AG04450 (cell line): ENCODE data around the gene UBR2. TPM values are rescaled to one million over a fixed set of nuclear protein-coding genes. Genes with fewer than 3 reads are reported as not detected.

Experiments used
- CTCF ChIA-PET: fragments of 300-600, 350-600 bp; formaldehyde crosslinking; extraction: SDS; loops from one replicate; lab custom pipeline; 2022; ENCODE audit warnings: antibody characterized with exemption, inconsistent platforms; lab: Charles Lee
- POLR2A ChIA-PET: fragments of 350-600 bp; formaldehyde crosslinking; extraction: SDS; loops from one replicate; lab custom pipeline; 2021; ENCODE audit warnings: antibody characterized with exemption, inconsistent platforms; lab: Yijun Ruan, JAX
- DNase-seq: peaks from one replicate; pipeline ENCODE4 v3.0.0-alpha.2; 2011; ENCODE audit warnings: low read depth, low spot score
- H3K27ac ChIP-seq: one replicate; pipeline ENCODE4 v1.5.1; 2012; ENCODE audit warnings: low read depth, low read length, control low read depth
- H3K27me3 ChIP-seq: one replicate; pipeline ENCODE4 v1.6.0; 2012; ENCODE audit warnings: low read length; ENCODE audit not compliant: control insufficient read depth, insufficient read depth
- H3K4me3 ChIP-seq: 2 replicates; pipeline ENCODE4 v1.5.1; 2011; ENCODE audit warnings: mild to moderate bottlenecking, low read depth, low read length, control low read depth
- H3K9me3 ChIP-seq: 2 replicates; pipeline ENCODE4 v1.5.1; 2012; ENCODE audit warnings: low read length; ENCODE audit not compliant: control insufficient read depth, insufficient read depth
- polyA plus RNA-seq: library from polyadenylated mRNA; depleted of rRNA; stranded (reverse); fragments of >200 nt; gene quantifications from 2 replicates; pipeline ENCODE4 v1.2.3, GENCODE V29; 2011
- TF ChIP-seq, protein P1 (sequence below): IDR thresholded peaks from 2 replicates; pipeline ENCODE4 v1.5.1; 2011; ENCODE audit warnings: low read depth, low read length, control low read depth, inconsistent platforms

UBR2 gene
- polyA plus RNA-seq, 1 experiment: 25.3 TPM

DNA sequence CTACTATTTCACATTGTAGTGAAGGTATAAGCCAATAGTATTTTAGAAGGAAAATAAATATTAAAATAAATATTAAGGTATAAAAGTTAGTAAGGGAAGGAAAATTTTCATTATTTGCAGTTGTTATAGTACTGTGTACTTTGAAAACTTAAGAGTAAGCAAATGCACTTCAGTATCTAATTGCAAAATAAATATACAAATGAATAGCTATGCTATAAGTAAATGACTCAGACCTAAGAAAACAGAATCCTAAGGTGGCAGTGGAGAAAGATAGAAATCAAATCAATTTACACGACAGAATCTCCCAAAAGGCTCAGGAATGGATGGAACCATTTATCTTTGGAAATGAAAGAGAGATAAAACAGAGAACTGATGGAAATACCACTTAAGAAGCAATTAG lies 24.7 kb upstream of the UBR2 start:
- Histone ChIP-seq H3K4me3 (no peak overlapping the region), H3K27ac (no peak overlapping the region), H3K9me3 (no peaks in the 10 kb centered on the region), H3K27me3 (no peaks in the 10 kb centered on the region)
- no peak for DNase-seq
- ChIA-PET CTCF (interaction anchor here (4.6 kb wide), 1 partner anchor 8 kb away, joined by 70 read pairs; no protein-coding TSS in a partner anchor), POLR2A (no interaction called here)
- TF ChIP-seq, protein P1, sequence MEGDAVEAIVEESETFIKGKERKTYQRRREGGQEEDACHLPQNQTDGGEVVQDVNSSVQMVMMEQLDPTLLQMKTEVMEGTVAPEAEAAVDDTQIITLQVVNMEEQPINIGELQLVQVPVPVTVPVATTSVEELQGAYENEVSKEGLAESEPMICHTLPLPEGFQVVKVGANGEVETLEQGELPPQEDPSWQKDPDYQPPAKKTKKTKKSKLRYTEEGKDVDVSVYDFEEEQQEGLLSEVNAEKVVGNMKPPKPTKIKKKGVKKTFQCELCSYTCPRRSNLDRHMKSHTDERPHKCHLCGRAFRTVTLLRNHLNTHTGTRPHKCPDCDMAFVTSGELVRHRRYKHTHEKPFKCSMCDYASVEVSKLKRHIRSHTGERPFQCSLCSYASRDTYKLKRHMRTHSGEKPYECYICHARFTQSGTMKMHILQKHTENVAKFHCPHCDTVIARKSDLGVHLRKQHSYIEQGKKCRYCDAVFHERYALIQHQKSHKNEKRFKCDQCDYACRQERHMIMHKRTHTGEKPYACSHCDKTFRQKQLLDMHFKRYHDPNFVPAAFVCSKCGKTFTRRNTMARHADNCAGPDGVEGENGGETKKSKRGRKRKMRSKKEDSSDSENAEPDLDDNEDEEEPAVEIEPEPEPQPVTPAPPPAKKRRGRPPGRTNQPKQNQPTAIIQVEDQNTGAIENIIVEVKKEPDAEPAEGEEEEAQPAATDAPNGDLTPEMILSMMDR: no peak

DNA sequence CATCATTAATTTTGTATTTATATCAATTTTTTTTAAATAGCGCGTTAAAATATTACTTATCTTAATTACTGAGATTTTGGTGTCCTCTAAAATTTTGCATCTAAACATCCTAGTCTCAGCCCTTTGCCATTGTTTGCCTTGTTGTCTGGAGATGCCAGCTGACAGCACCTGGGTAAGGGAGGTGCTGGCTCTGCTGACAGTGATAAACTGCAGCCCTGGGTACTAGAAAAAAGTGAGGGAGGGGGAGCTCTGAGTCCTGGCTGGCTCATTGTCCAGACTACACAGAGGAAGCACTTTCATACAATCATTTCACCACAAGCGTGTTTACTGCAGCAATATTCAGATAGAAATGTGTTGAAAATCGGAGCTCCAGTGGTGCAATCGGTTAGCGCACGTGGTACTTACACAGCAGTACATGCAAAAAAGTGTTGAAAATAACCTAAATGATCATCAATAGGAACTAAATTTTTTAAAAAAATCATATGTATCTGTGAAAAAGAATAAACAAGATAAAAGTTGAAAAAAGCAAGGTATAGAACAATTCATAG lies 18.5 kb upstream of the UBR2 start:
- Histone ChIP-seq H3K27ac (no peak overlapping the region), H3K4me3 (no peak overlapping the region), H3K27me3 (no peaks in the 10 kb centered on the region), H3K9me3 (no peaks in the 10 kb centered on the region)
- no peak for DNase-seq
- ChIA-PET POLR2A (interaction anchor here (0.6 kb wide), 1 partner anchor 70 kb away, joined by 3 read pairs; no protein-coding TSS in a partner anchor), CTCF (interaction anchor here (1.3 to 1.7 kb wide), 2 partner anchors 13 to 624 kb away, joined by 3 to 7 read pairs; partner anchors contain the start of genes BYSL and MED20)
- TF ChIP-seq, protein P1: no peak

DNA sequence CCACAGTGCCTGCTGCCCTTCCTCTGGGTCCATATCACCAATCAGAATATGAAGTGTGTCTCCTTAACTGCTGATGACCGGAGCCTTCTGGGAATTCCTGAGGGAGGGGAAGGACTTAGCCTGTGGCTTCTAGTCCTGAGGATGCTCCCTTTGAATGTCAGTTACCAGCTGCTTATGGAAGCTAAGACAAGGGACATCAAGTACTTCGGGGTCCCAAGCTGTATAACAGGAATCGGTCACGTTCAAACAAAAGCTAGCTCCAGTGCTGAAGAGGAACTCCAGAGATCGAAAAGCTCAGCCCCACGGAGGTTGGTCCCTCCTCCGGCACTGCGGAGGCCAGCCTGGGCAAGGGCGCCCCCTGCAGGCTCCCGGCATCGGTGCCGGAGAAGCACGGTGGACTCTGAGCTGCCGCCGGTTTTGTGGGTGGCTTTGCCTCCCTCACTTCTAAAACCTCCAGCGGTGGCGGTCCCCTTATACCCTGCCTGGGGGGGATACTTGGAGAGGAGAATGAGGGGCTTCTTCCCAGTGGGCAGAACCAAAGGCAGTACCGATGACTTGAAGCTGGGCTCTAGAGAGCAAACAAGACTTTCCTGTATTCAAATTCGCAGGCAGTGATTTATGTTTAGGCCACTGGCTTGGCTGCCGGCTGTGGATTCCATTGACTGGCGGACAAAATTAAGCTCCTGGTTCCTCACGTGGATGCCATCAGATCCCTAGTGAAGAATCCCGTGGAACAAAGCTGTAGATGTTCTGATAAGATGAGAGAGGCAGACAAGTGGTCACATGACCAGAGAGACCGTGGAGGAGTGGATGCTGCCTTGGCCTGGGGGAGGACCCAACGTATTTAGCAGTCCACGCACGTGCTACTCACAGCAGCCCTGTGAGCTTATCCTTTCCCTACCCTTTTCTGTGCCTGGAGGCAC lies 16.2 kb upstream of the UBR2 start:
- Histone ChIP-seq H3K27me3 (no peaks in the 10 kb centered on the region), H3K4me3 (peak overlapping the region; percentile 53), H3K9me3 (no peaks in the 10 kb centered on the region), H3K27ac (no peak overlapping the region)
- TF ChIP-seq, protein P1: peak; percentile 100
- ChIA-PET CTCF (interaction anchor here (0.5 to 5.9 kb wide), 140 partner anchors 10 to 631 kb away, joined by 3 to 99 read pairs (median 7); partner anchors contain the start of genes GUCA1B, MRPS10, TRERF1 and UBR2), POLR2A (interaction anchor here (0.6 to 1.9 kb wide), 5 partner anchors 16 to 759 kb away, joined by 3 to 19 read pairs (median 6); partner anchors contain the start of gene UBR2)
- DNase-seq: peak; percentile 45

DNA sequence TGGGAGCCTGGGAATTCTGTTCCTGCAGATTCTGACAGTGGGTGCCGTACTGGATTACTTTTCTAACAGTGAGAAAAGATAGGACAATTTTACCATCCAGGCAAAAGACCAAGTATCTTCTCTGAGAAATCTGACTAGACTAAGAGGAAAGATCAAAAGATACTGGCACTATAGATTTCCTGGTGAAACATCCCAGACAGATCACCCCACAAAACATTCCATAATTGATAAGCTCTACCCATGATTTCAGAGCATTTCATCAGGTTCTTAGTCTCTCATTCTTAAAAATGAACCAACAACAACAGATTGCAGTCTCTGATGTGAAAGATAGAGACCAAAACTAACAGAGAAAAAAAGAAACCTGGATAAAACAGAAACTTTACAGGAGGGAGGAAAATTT lies 13.6 kb upstream of the UBR2 start:
- POLR2A ChIA-PET: no interaction called here
- H3K9me3 ChIP-seq: peaks cover 5% of the 10 kb centered on the region; the same call in 1 of the 2 replicates
- TF ChIP-seq, protein P1: no peak
- DNase-seq: no peak
- no peaks in the 10 kb centered on the region for H3K27me3 ChIP-seq
- H3K27ac ChIP-seq: no peak overlapping the region
- no peak overlapping the region for H3K4me3 ChIP-seq
- CTCF ChIA-PET: interaction anchor here (0.7 to 5.9 kb wide), 3 partner anchors 19 to 336 kb away, joined by 3 to 97 read pairs (median 4); no protein-coding TSS in a partner anchor
